NT2/D1 (cell line): Measurements from ENCODE around the gene TRAF7.
"Not testable (repeated sequence)": the region's sequence is repeated elsewhere in the genome, so short reads cannot be mapped to it uniquely, and the experiment has no call there.

Source experiments
- SUZ12 ChIP-seq: IDR thresholded peaks from 2 replicates; pipeline ENCODE4 v1.6.1; 2011; ENCODE audit not compliant: insufficient read length, insufficient read depth; ENCODE audit errors: extremely low read depth
- ZNF274 ChIP-seq: IDR thresholded peaks from 2 replicates; pipeline ENCODE4 v1.6.1; 2011; ENCODE audit warnings: mild to moderate bottlenecking, low read depth, low read length

DNA sequence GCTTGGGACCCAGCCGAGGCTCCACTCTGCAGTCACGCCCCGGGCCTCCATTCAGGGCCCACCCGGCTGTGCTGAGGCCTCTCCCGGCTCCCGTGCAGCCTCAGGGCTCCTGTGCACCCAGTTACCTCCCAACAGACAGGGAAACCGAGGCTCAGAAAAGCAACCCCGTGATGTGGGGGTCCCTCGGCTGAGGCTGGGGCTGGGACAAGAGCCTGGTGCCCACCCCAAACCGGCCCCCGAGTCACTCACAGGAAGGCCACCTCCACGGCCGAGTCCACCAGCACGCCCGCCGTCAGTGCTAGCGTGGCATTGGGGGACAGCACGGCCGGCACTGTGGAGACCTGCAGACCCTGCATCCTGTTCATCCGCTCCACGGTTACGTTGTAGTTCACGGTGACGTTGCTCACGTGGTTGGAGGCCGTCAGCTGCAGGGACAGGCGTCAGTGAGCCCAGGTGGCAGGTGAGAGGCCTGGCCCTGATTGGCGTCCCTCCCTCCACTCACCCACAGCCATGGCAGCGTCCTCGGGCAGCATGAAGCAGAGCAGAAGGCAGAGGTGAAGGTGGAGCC is 43.0 kb upstream of the TRAF7 start:
- TF ChIP-seq ZNF274, SUZ12: not testable (repeated sequence)
